NCI-H1105 treated with DMSO at 0.1 percent for 48 hours (cell line): ENCODE data around the gene ARL6IP4.
"Not testable (repeated sequence)": the region's sequence is repeated elsewhere in the genome, so short reads cannot be mapped to it uniquely, and the experiment has no call there.

Experiments
- DNase-seq: peaks from one replicate; lab custom pipeline; 2025; lab: John Stamatoyannopoulos, UW

The ARL6IP4 gene

GRCh38 chr12:122980183-122981035, at the start of gene ARL6IP4:
ARL6IP4 (plus strand) TSS chr12:122980681; CDS start chr12:122981140, 459 bp downstream.
- DNase-seq, result peak; percentile 47

GRCh38 chr12:122932207-122932606, 48.3 kb upstream of the ARL6IP4 start:
- DNase-seq, result no peak

GRCh38 chr12:122934722-122935121, 45.8 kb upstream of the ARL6IP4 start:
- DNase-seq, result no peak

- no peak for DNase-seq
Observed at GRCh38 chr12:122935318-122935717, 45.2 kb upstream of the ARL6IP4 start.

GRCh38 chr12:122937622-122938091, 42.8 kb upstream of the ARL6IP4 start:
- DNase-seq, result no peak

- no peak for DNase-seq
Observed at GRCh38 chr12:122939125-122939524, 41.4 kb upstream of the ARL6IP4 start.

GRCh38 chr12:122941351-122941750, 39.1 kb upstream of the ARL6IP4 start:
- DNase-seq, result not testable (repeated sequence)

- DNase-seq, result no peak
Observed at GRCh38 chr12:122942637-122943036, 37.8 kb upstream of the ARL6IP4 start.

GRCh38 chr12:122943196-122943595, 37.3 kb upstream of the ARL6IP4 start:
- DNase-seq, result no peak

GRCh38 chr12:122944605-122945592, 35.6 kb upstream of the ARL6IP4 start:
- no peak for DNase-seq

GRCh38 chr12:122946690-122947341, 33.7 kb upstream of the ARL6IP4 start:
- no peak for DNase-seq

GRCh38 chr12:122947352-122947792, 33.1 kb upstream of the ARL6IP4 start:
- no peak for DNase-seq

- no peak for DNase-seq
Observed at GRCh38 chr12:122948605-122949004, 31.9 kb upstream of the ARL6IP4 start.

GRCh38 chr12:122949405-122949804, 31.1 kb upstream of the ARL6IP4 start:
- DNase-seq, result no peak

GRCh38 chr12:122949816-122950675, 30.4 kb upstream of the ARL6IP4 start:
- DNase-seq, result no peak

- DNase-seq, result no peak
Observed at GRCh38 chr12:122951406-122951805, 29.1 kb upstream of the ARL6IP4 start.

GRCh38 chr12:122951979-122952892, 28.2 kb upstream of the ARL6IP4 start:
- DNase-seq, result peak; percentile 27

- DNase-seq, result no peak
Observed at GRCh38 chr12:122955156-122955555, 25.3 kb upstream of the ARL6IP4 start.

GRCh38 chr12:122956035-122956434, 24.4 kb upstream of the ARL6IP4 start:
- DNase-seq, result no peak
